C4-2B (cell line): ENCODE measurements around the gene PPP1R7.

ENCODE experiments used
- H3K27ac ChIP-seq: fragments of 450-650 bp; 2 replicates; pipeline ENCODE4 v1.5.1; 2017
- CTCF ChIP-seq: fragments of 450-650 bp; conservative IDR thresholded peaks from 2 replicates; pipeline ENCODE4 v1.5.1; 2017; ENCODE audit warnings: mild to moderate bottlenecking
- ZFX ChIP-seq: fragments of 450-650 bp; IDR thresholded peaks from 2 replicates; pipeline ENCODE4 v1.6.1; 2017

PPP1R7 gene

GRCh38 chr2:241136661-241137260 lies 13.5 kb upstream of the PPP1R7 start:
- no peak for TF ChIP-seq CTCF
- TF ChIP-seq ZFX: no peak
- no peak overlapping the region for H3K27ac ChIP-seq

GRCh38 chr2:241137276-241138190 lies 12.7 kb upstream of the PPP1R7 start:
- TF ChIP-seq CTCF: no peak
- TF ChIP-seq ZFX: no peak
- H3K27ac ChIP-seq: no peak overlapping the region

- no peak overlapping the region for H3K27ac ChIP-seq
- TF ChIP-seq ZFX (no peak), CTCF (no peak)
Measured at GRCh38 chr2:241138471-241138870, 11.8 kb upstream of the PPP1R7 start.

- H3K27ac ChIP-seq: no peak overlapping the region
- TF ChIP-seq ZFX (no peak), CTCF (no peak)
Measured at GRCh38 chr2:241139531-241140444, 10.5 kb upstream of the PPP1R7 start.

- TF ChIP-seq ZFX (no peak), CTCF (no peak)
- no peak overlapping the region for H3K27ac ChIP-seq
Measured at GRCh38 chr2:241140445-241140840, 9.8 kb upstream of the PPP1R7 start.

DNA sequence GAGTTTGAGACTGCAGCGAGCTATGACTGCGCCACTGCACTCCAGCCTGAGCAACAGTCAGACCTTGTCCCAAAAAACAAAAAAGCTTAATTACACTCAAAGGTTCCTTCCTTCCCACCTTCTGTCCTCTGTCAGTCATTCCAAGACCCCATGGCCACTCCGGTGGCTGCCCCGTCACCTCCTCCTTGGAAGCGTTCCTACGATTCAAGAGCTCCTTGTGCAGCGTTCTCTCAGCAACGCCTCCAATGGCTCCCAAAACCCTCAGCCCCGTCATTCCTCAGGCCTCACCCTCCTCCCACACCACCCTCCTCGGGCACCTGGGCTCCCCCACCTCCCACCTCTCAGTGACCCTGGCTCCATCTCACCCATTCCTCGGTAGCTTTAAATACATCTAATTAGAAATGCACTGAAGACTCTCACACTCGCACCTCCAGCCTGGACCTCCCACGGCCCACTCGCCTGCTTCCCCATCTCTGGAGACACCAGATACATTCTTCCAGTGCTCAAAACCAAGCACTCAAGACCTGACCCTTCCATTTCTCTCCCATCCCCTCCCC lies 9.0 kb upstream of the PPP1R7 start:
- no peak overlapping the region for H3K27ac ChIP-seq
- TF ChIP-seq ZFX (no peak), CTCF (no peak)
